GM06990 (cell line): Measurements from ENCODE around the gene PRR19.

ENCODE experiments used
- DNase-seq: peaks from one replicate; pipeline ENCODE4 v3.0.0-alpha.2; 2011; ENCODE audit not compliant: insufficient read length; ENCODE audit errors: extremely low read depth
- H3K27me3 ChIP-seq: replicated peaks from 2 replicates; pipeline ENCODE4 v1.6.0; 2011; ENCODE audit warnings: low read length; ENCODE audit not compliant: control insufficient read depth, insufficient read depth
- H3K36me3 ChIP-seq: 2 replicates; pipeline ENCODE4 v1.5.1; 2011; ENCODE audit warnings: low read length; ENCODE audit not compliant: control insufficient read depth, insufficient read depth
- H3K4me3 ChIP-seq: replicated peaks from 2 replicates; pipeline ENCODE4 v1.5.1; 2011; ENCODE audit warnings: low read depth, mild to moderate bottlenecking, control low read depth, low read length
- CTCF ChIP-seq: IDR thresholded peaks from 2 replicates; pipeline ENCODE4 v1.5.1; 2011; ENCODE audit warnings: low read length, control low read depth, mild to moderate bottlenecking, inconsistent platforms; ENCODE audit not compliant: insufficient read depth, poor library complexity, severe bottlenecking

The PRR19 gene

GRCh38 chr19:42303101-42303464, 1.2 kb downstream of the PRR19 start:
- Histone ChIP-seq H3K27me3 (no peaks in the 10 kb centered on the region), H3K4me3 (peak overlapping the region; percentile 66), H3K36me3 (no peaks in the 10 kb centered on the region)
- DNase-seq: no peak
- TF ChIP-seq CTCF: no peak

- no peaks in the 10 kb centered on the region for H3K27me3 ChIP-seq
- no peak overlapping the region for H3K4me3 ChIP-seq
- no peak for TF ChIP-seq CTCF
- DNase-seq: no peak
- no peaks in the 10 kb centered on the region for H3K36me3 ChIP-seq
Measured at GRCh38 chr19:42303876-42304275, 1.9 kb downstream of the PRR19 start.

GRCh38 chr19:42306646-42307045, 4.7 kb downstream of the PRR19 start:
- no peak for TF ChIP-seq CTCF
- no peaks in the 10 kb centered on the region for H3K27me3 ChIP-seq
- no peaks in the 10 kb centered on the region for H3K36me3 ChIP-seq
- no peak for DNase-seq
- H3K4me3 ChIP-seq: no peak overlapping the region

GRCh38 chr19:42309686-42310085, 7.8 kb downstream of the PRR19 start:
- Histone ChIP-seq H3K4me3 (no peak overlapping the region), H3K36me3 (no peaks in the 10 kb centered on the region), H3K27me3 (no peaks in the 10 kb centered on the region)
- TF ChIP-seq CTCF: no peak
- DNase-seq: no peak

GRCh38 chr19:42311657-42312056, 9.7 kb downstream of the PRR19 start:
- TF ChIP-seq CTCF: peak; percentile 33
- DNase-seq: no peak
- Histone ChIP-seq H3K36me3 (no peaks in the 10 kb centered on the region), H3K27me3 (no peaks in the 10 kb centered on the region), H3K4me3 (no peak overlapping the region)

- TF ChIP-seq CTCF: no peak
- H3K4me3 ChIP-seq: no peak overlapping the region
Measured at GRCh38 chr19:42312370-42312769, 10.4 kb downstream of the PRR19 start.

More at GRCh38 chr19:42312370-42312769, 10.4 kb downstream of the PRR19 start:
- no peak for DNase-seq
- no peaks in the 10 kb centered on the region for H3K27me3 ChIP-seq
- H3K36me3 ChIP-seq: no peaks in the 10 kb centered on the region
